NCI-H2196 (cell line): Measurements from ENCODE around the gene GOLGA6L1.
"Not testable (repeated sequence)": the region's sequence is repeated elsewhere in the genome, so short reads cannot be mapped to it uniquely, and the experiment has no call there.

Experiments used
- DNase-seq: peaks from one replicate; lab custom pipeline; 2025; ENCODE audit not compliant: unreplicated experiment; lab: John Stamatoyannopoulos, UW

Gene GOLGA6L1, protein sequence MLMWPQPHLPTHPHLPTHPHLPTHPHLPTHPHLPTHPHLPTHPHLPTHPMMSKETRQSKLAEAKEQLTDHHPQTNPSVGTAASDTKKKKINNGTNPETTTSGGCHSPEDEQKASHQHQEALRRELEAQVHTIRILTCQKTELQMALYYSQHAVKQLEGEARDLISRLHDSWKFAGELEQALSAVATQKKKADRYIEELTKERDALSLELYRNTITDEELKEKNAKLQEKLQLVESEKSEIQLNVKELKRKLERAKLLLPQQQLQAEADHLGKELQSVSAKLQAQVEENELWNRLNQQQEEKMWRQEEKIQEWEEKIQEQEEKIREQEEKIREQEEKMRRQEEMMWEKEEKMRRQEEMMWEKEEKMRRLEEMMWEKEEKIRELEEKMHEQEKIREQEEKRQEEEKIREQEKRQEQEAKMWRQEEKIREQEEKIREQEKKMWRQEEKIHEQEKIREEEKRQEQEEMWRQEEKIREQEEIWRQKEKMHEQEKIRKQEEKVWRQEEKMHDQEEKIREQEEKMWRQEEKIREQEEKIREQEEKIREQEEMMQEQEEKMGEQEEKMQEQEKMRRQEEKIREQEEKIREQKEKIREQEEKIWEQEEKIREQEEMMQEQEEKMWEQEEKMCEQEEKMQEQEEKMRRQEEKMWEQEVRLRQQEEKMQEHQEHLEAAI

GRCh38 chr15:23136722-23137121 is at the start of gene GOLGA6L1:
Gene GOLGA6L1, minus strand, starts transcription at chr15:23136822. Its CDS starts 91 bp downstream, at chr15:23136731.
- not testable (repeated sequence) for DNase-seq

DNA sequence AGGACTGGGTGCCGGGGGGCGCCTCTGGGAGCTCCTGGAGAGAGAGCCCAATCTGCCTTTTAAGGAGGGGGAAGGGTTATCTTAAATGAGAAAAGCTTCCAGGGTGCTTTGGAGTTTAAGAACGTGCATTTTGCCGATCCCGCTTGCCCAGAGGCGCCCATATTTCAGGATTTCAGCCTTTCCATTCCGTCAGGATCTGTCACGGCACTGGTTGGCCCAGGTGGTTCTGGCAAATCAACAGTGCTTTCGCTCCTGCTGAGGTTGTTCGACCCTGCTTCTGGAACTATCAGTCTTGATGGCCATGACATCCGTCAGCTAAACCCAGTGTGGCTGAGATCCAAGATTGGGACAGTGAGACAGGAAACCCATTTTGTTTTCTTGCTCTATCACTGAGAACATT is 44.6 kb upstream of the GOLGA6L1 start:
- not testable (repeated sequence) for DNase-seq

- DNase-seq, result not testable (repeated sequence)
These were observed 43.9 kb upstream of the GOLGA6L1 start for GRCh38 chr15:23180547-23180927.

DNA sequence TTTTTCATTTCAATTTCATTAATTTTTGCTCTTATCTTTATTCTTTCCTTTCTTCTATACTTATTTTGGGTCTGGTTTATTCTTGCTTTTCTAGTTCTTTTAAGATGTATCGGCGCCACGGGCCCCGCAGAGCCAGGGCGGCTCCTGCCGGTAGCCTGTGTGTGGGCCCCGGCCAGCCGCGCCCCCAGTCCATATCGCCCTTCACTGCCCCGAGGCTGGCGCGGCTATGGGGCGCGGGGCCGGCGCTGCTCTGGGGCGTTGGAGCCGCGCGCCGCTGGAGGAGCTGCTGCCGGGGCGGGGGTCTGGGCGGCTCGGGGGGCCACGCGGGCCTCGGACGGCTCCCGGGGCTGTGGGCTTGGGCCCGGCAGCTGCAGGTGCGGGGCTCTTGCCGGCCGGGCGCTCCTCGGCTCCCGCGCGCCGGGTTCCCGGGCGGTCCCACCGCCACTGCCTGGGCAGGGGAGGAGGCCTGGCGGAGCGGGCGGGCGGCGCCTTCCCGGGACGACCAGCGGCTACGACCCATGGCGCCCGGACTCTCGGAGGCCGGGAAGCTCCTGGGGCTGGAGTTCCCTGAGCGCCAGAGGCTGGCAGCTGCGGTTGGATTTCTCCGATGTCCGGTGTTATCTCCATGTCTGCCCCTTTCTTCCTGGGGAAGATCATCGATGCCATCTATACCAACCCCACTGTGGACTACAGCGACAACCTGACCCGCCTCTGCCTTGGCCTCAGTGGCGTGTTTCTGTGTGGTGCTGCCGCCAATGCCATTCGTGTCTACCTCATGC is 43.3 kb upstream of the GOLGA6L1 start:
- not testable (repeated sequence) for DNase-seq

- not testable (repeated sequence) for DNase-seq
These were observed 40.1 kb upstream of the GOLGA6L1 start for GRCh38 chr15:23176683-23177082.

DNA sequence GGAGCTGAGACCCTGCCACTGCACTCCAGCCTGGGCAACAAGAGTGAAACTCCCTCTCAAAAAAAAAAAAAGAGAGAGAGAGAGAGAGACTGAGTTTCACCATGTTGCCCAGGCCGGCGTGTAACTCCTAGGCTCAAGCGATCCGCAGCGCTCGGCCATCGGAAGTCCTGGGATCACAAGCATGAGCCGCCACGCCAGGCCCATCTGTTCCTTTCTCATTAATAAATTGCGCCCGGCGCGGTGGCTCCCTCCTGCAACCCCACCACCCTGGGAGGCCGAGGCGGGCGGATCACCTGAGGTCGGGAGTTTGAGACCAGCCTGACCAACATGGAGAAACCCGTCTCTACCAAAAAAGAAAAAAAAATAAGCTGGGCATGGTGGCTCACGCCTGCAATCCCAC is 39.0 kb upstream of the GOLGA6L1 start:
- DNase-seq, result not testable (repeated sequence)

DNA sequence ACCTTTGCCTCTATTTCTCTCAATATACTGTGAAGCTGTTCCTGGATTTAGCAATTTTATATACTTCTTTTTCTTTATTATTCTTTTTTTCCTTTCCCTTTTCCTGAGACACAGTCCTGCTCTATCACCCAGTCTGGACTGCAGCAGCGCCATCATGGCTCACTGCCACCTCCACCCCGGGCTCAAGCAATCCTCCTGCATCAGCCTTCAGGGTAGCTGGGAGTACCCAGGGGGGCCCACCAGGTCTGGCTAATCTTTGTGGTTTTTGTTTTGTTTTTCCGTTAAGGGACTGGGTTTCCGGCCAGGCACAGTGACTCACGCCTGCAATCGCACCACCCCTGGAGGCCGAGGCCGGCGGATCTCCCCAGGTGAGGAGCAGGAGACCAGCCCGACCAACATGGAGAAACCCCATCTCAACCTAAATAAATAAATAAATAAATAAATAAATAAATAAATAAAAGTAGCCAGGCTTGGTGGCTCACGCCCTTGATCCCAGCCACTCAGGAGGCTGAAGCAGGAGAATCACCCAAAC is 38.1 kb upstream of the GOLGA6L1 start:
- not testable (repeated sequence) for DNase-seq

DNA sequence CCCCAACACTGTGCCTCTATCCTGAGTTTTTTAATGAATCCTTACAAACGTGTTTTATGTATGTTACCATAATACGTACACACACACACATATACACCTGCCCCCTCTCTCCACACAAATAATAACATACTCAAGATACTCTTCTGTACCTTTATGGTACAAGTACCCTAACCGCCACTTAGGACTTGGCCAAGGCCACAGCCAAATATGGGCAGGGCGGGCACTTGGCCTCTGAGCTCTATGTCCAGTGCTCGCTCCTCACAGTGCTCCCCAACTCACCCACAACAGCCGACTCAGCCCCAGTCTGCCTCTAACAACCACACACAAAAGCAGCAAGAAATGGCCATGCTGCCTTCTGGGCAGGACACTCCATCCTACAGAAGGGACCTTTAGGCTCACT is 3.8 kb downstream of the GOLGA6L1 start:
- DNase-seq, result not testable (repeated sequence)

- DNase-seq, result no peak
These were observed 18.4 kb downstream of the GOLGA6L1 start for GRCh38 chr15:23118208-23118607.

DNA sequence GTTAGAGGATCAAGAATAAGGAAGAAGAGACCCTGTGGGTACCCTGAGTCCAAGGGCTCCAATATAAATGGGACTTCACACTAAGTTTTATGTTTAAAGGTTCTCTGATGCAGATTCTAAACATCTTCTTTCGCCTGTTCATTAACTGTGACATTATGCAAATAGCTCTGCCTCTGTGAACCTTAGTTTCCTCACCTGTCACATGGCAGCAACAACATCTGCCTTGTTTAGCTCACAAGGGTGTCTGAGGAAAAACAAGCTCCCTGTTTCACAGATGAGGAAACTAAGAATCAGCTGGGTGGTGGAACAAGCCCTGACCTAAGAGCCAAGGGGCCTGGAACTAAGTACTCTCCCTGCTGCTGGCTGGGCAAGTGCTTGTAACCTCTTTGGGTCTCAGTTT is 40.8 kb downstream of the GOLGA6L1 start:
- DNase-seq, result no peak

- DNase-seq, result no peak
These were observed 53.5 kb downstream of the GOLGA6L1 start for GRCh38 chr15:23083115-23083514.

DNA sequence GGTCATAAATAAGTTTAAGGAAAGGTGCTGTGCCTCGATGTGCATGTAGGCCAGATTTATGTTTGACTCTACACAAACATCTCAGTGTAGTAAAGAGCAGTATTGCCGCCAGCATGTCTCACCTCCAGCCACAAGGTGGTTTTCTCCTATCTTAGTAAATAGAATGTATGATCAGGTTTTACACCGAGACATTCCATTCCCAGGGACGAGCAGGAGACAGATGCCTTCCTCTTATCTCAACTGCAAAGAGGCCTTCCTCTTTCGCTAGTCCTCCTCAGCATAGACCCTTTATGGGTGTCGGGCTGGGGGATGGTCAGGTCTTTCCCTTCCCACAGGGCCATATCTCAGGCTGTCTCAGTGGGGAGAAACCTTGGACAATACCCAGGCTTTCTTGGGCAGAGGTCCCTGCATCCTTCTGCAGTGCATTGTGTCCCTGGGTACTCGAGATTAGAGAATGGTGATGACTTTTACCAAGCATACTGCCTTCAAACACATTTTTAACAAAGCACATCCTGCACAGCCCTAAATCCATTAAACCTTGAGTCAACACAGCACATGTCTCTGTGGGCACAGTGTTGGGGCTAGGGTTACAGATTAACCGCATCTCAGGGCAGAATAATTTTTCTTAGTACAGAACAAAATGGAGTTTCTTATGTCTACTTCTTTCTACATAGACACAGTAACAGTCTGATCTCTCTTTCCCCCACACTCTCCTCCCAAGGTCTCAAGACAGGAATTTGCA is 54.5 kb downstream of the GOLGA6L1 start:
- DNase-seq, result not testable (repeated sequence)

DNA sequence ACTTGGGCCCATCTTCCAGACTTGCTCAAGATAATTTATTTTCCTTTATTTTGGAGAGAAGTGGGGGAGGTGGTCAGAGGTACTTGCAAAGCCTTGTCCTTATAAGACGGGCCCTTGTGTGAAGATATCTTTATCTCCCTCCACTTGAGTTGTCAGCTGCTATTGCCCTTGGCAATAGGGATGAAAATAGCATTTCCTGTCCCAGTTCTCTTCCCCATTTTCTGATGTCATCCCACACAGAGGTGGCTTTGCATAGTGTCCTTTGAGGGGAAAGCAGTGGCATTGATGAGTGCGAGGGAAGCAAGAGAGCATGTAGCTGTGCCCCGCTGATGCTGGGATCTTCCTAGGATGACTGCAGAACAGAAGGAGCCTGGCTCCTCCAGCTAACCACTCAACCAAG is 55.4 kb downstream of the GOLGA6L1 start:
- no peak for DNase-seq

DNA sequence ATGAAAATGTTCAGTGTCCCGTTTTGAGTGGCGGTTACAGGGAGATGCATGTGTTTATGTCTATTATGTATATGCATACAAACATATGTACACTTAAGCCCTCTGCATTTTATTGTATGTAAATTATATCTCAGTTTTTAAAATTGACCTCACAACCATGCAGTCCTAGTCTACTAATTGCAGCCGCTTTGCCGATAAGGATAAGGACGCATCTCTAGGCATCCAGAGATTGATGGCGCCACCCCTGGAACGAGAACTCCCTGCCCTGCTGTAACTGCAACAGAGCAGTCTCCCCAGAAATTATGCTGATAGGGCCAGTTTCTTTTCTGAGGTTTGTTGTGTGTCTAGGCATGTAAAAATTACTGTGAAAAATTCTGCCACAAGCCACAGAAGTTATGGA is 56.9 kb downstream of the GOLGA6L1 start:
- no peak for DNase-seq
